Measurements from ENCODE around the gene CYS1. TPM values are rescaled to one million over a fixed set of nuclear protein-coding genes. Genes with fewer than 3 reads are reported as not detected.

CYS1 gene
- total and polyA plus RNA-seq, 2 of the 8 experiments (the other 6 are each of a cell fraction or from before 2014, with no cell fraction given), result 0.09 to 0.13 TPM

- TF ChIP-seq CHD7 (IDR thresholded peaks at IDR 0.05; ENCODE audit: insufficient replicate concordance, low read length), result no peak
- TF ChIP-seq YY1 (IDR thresholded peaks at IDR 0.05; ENCODE audit: low read depth, low read length), result no peak
- TF ChIP-seq ZNF274 (IDR thresholded peaks at IDR 0.05; ENCODE audit: borderline replicate concordance, extremely low read depth, low read length), result no peak
These were observed 18.8 kb downstream of the CYS1 start (continued) for GRCh38 chr2:10061221-10061925.

Data from H1 (cell line).